Keratinocyte (primary cell): Measurements from ENCODE around the gene HKDC1. TPM values are rescaled to one million over a fixed set of nuclear protein-coding genes. Genes with fewer than 3 reads are reported as not detected.

ENCODE experiments used
- DNase-seq: peaks from one replicate; pipeline ENCODE4 v3.0.0-alpha.2; 2011; ENCODE audit warnings: low read depth, missing footprints, low spot score
- FAIRE-seq: peaks from 2 replicates; lab custom pipeline; 2011; peaks lifted over from hg19 to GRCh38; lab: Jason Lieb, UNC
- H2AFZ ChIP-seq: 2 replicates; pipeline ENCODE4 v1.6.0; 2012; ENCODE audit warnings: low read length, control low read depth, inconsistent platforms; ENCODE audit not compliant: control insufficient read depth
- H3K27ac ChIP-seq: 2 replicates; pipeline ENCODE4 v1.5.1; 2011; ENCODE audit warnings: low read length; ENCODE audit not compliant: control insufficient read depth, insufficient read depth
- H3K27me3 ChIP-seq: 3 replicates; pipeline ENCODE4 v1.6.0; 2011; ENCODE audit warnings: low read length; ENCODE audit not compliant: control insufficient read depth, insufficient read depth; ENCODE audit errors: extremely low read depth
- H3K36me3 ChIP-seq, 2 experiments: 2 replicates in 1 of 2; 3 replicates in 1 of 2; pipeline ENCODE4 v1.5.1; 2011; ENCODE audit warnings: low read length in 2 of 2, mild to moderate bottlenecking in 1 of 2; ENCODE audit not compliant: control insufficient read depth in 2 of 2, insufficient read depth in 2 of 2; ENCODE audit errors: extremely low read depth in 1 of 2
- H3K4me1 ChIP-seq: 3 replicates; pipeline ENCODE4 v1.5.1; 2011; ENCODE audit warnings: low read length; ENCODE audit not compliant: control insufficient read depth, insufficient read depth; ENCODE audit errors: extremely low read depth
- H3K4me2 ChIP-seq: 3 replicates; pipeline ENCODE4 v1.6.0; 2011; ENCODE audit warnings: low read depth, low read length; ENCODE audit not compliant: control insufficient read depth, insufficient read depth; ENCODE audit errors: extremely low read depth
- H3K4me3 ChIP-seq, 3 experiments: fragments of 200-600 bp in 1 of 3; sonication (generic) in 1 of 3; 2 replicates in 2 of 3; 3 replicates in 1 of 3; pipeline ENCODE4 v1.5.1; 2011 to 2016; ENCODE audit warnings: low read length in 3 of 3, mild to moderate bottlenecking in 3 of 3, control low read depth in 2 of 3, inconsistent platforms in 1 of 3, low read depth in 1 of 3, mixed read lengths in 1 of 3, mixed run types in 1 of 3, moderate library complexity in 1 of 3; ENCODE audit not compliant: control insufficient read depth in 2 of 3, insufficient read depth in 2 of 3; ENCODE audit errors: extremely low read depth in 1 of 3
- H3K79me2 ChIP-seq: 2 replicates; pipeline ENCODE4 v1.6.0; 2012; ENCODE audit warnings: low read length; ENCODE audit not compliant: control insufficient read depth, insufficient read depth
- H3K9ac ChIP-seq: 3 replicates; pipeline ENCODE4 v1.6.0; 2011; ENCODE audit warnings: low read length; ENCODE audit not compliant: control insufficient read depth, insufficient read depth; ENCODE audit errors: extremely low read depth
- H3K9me1 ChIP-seq: 3 replicates; pipeline ENCODE4 v1.6.0; 2011; ENCODE audit warnings: low read length; ENCODE audit not compliant: control insufficient read depth, insufficient read depth; ENCODE audit errors: extremely low read depth
- H3K9me3 ChIP-seq: 2 replicates; pipeline ENCODE4 v1.5.1; 2012; ENCODE audit warnings: low read depth, low read length; ENCODE audit not compliant: control insufficient read depth
- H4K20me1 ChIP-seq: 3 replicates; pipeline ENCODE4 v1.6.0; 2011; ENCODE audit warnings: low read length; ENCODE audit not compliant: control insufficient read depth, insufficient read depth; ENCODE audit errors: extremely low read depth
- CTCF ChIP-seq, 3 experiments: IDR thresholded peaks in 1 of 3; conservative IDR thresholded peaks in 1 of 3; optimal IDR thresholded peaks in 1 of 3; 2 replicates in 2 of 3; 3 replicates in 1 of 3; pipeline versions ENCODE3 to v1.5.1; 2011; ENCODE audit warnings: low read length in 3 of 3, mild to moderate bottlenecking in 3 of 3, moderate library complexity in 2 of 3, control low read depth in 1 of 3, inconsistent platforms in 1 of 3; ENCODE audit not compliant: insufficient read depth in 2 of 3; ENCODE audit errors: extremely low read depth in 1 of 3
- EZH2 ChIP-seq: IDR thresholded peaks from one replicate; pipeline ENCODE4 v1.6.1; 2012; ENCODE audit warnings: inconsistent platforms, mild to moderate bottlenecking, low read length, moderate library complexity
- dilution Hi-C: fragments of 300-500 bp; cut with MboI; formaldehyde crosslinking; loops from one replicate; pipeline ENCODE4 v1.7.0; 2020; ENCODE audit warnings: low sequenced_read_pairs; ENCODE audit not compliant: extremely low pct_ligation_motif_present
- polyA plus RNA-seq, 5 experiments: library from polyadenylated mRNA; depleted of rRNA in 3 of 5; stranded (reverse) in 3 of 5; stranded (forward) in 1 of 5; unstranded in 1 of 5; fragments of >200 nt; gene quantifications; 1 replicate in 1 of 5; 2 replicates in 3 of 5; 3 replicates in 1 of 5; pipeline versions ENCODE4 v1.2.1 to v1.2.3, GENCODE V29; 2011 to 2012; ENCODE audit warnings: missing spikeins in 2 of 5, low read depth in 1 of 5, low replicate concordance in 1 of 5

The HKDC1 gene
- polyA plus RNA-seq, 1 donor (not counting 4 experiments of a cell fraction or from before 2014, with no cell fraction given), result 0.33 TPM

- peak overlapping the region; percentile 1 for H3K4me2 ChIP-seq
- TF ChIP-seq CTCF (optimal IDR thresholded peaks at IDR 0.05 in 1 of 3, IDR thresholded peaks at IDR 0.05 in 1 of 3, conservative IDR thresholded peaks at IDR 0.05 in 1 of 3; ENCODE audit: extremely low read depth in 1 of 3, insufficient read depth in 2 of 3, low read length in 3 of 3), result no peak
- no peak for TF ChIP-seq EZH2
- no peaks in the 10 kb centered on the region for H3K27me3 ChIP-seq
- no peaks in the 10 kb centered on the region for H3K36me3 ChIP-seq
- H3K4me3 ChIP-seq, result no peak overlapping the region
- H2AFZ ChIP-seq, result no peak overlapping the region
- no peak for FAIRE-seq
- H3K9me1 ChIP-seq, result no peaks in the 10 kb centered on the region
- dilution Hi-C loops, result no loop called here
- peaks cover 20% of the 10 kb centered on the region for H3K4me1 ChIP-seq
- no peak for DNase-seq
- no peak overlapping the region for H3K9ac ChIP-seq
- H4K20me1 ChIP-seq, result no peaks in the 10 kb centered on the region
- H3K79me2 ChIP-seq, result no peaks in the 10 kb centered on the region
- H3K9me3 ChIP-seq, result no peaks in the 10 kb centered on the region
- H3K27ac ChIP-seq, result no peak overlapping the region
These were observed 21.4 kb downstream of the HKDC1 start for GRCh38 chr10:69241575-69241974.

GRCh38 chr10:69242040-69242851 is 22.1 kb downstream of the HKDC1 start:
- no peak overlapping the region for H3K4me3 ChIP-seq
- no peak overlapping the region for H2AFZ ChIP-seq
- FAIRE-seq (no peak), DNase-seq (no peak)
- no peaks in the 10 kb centered on the region for H3K79me2 ChIP-seq
- no peaks in the 10 kb centered on the region for H3K27me3 ChIP-seq
- H4K20me1 ChIP-seq, result no peaks in the 10 kb centered on the region
- H3K36me3 ChIP-seq, result no peaks in the 10 kb centered on the region
- H3K4me2 ChIP-seq, result no peak overlapping the region
- TF ChIP-seq CTCF (optimal IDR thresholded peaks at IDR 0.05 in 1 of 3, IDR thresholded peaks at IDR 0.05 in 1 of 3, conservative IDR thresholded peaks at IDR 0.05 in 1 of 3; ENCODE audit: extremely low read depth in 1 of 3, insufficient read depth in 2 of 3, low read length in 3 of 3) (no peak), EZH2 (no peak)
- H3K9me3 ChIP-seq, result no peaks in the 10 kb centered on the region
- no peaks in the 10 kb centered on the region for H3K9me1 ChIP-seq
- peaks cover 20% of the 10 kb centered on the region for H3K4me1 ChIP-seq
- H3K9ac ChIP-seq, result no peak overlapping the region
- dilution Hi-C loops, result no loop called here
- H3K27ac ChIP-seq, result no peak overlapping the region
